Activated T-cell treated with anti-CD3 and anti-CD28 coated beads for 1 hour (primary cell): ENCODE measurements around the gene RBM22.

Experiments
- DNase-seq: peaks from one replicate; pipeline ENCODE4 v3.0.0-alpha.2; 2020; ENCODE audit warnings: low read depth

The RBM22 gene

DNA sequence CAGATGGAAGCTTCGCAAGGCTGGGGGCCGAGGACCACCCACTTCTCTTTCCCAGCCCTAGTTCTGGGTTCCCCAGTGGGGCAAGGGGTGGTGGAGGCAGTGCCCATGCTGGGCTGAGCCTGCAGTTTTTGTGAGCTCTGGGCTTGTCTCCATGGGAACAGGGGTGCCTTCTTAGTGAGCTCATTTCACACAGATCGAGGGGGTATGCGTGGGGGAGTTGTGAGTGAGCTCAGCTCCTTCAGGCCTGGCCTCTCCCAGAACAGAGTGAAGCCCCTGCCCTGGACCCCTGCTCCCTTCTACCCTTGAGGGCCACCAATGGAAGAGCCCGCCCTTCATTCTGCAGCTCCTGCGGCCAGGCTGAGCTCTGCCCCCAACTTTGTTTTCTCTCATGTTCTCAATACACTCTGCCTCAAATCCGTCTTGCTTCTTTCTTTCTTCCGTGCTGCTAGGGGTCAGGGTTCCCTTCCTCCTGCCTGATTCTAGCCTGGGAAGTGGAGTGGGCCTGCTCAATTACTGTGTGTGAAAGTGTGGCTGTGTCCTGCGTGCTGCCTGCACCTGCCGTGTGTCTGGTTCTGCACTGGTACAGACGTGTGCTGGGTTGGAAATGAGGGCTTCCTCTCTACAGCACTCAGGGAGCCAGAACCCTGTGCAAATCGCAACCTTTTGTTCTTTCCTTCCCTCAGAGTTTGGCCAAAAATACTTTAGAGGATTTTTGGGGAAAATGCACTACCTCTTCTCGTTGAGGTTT, 48.8 kb downstream of the RBM22 start:
- no peak for DNase-seq

- no peak for DNase-seq
Measured at GRCh38 chr5:150651382-150651781, 49.5 kb downstream of the RBM22 start.

DNA sequence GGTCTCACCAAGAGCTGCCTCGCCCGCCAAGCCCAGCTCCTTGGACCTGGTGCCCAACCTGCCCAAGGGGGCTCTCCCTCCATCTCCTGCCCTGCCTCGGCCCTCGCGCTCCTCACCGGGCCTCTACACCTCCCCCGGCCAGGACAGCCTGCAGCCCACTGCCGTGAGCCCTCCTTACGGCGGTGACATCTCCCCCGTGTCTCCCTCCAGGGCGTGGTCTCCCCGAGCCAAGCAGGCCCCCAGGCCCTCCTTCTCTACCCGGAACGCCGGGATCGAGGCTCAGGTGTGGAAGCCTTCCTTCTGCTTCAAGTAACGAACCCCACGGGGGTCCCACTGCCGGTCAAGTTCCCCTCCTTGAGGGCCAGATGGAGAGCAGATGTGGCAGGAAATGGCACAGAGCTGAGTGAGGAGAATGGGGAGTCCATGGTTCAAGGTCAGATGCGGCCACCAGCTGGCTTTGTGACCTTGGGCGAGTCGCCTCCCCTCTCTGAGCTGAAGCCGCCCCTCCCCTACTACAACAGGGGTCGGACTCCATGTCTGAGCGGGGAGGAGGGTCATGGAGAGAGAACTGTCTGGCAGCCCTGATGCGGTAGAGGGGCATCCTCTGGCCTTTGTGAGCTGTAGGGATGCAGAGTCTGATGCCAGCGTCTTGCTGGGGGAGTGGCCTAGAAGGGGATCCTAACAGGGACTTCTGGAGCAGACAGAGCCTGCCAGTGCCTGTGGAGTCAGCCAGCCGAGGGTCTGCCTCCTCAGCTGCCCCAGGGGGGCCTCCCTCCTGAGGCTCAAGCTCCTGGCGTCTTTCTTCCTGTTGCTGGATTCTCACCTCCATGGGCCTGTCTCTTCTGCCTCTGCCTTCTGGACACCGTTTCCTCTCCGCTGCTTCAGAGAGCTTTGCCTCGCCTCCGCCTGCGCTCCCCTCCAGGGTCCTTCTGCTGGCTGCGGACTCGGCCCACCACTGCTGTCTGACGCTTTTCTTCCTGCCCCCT, 50.5 kb downstream of the RBM22 start:
- no peak for DNase-seq

DNA sequence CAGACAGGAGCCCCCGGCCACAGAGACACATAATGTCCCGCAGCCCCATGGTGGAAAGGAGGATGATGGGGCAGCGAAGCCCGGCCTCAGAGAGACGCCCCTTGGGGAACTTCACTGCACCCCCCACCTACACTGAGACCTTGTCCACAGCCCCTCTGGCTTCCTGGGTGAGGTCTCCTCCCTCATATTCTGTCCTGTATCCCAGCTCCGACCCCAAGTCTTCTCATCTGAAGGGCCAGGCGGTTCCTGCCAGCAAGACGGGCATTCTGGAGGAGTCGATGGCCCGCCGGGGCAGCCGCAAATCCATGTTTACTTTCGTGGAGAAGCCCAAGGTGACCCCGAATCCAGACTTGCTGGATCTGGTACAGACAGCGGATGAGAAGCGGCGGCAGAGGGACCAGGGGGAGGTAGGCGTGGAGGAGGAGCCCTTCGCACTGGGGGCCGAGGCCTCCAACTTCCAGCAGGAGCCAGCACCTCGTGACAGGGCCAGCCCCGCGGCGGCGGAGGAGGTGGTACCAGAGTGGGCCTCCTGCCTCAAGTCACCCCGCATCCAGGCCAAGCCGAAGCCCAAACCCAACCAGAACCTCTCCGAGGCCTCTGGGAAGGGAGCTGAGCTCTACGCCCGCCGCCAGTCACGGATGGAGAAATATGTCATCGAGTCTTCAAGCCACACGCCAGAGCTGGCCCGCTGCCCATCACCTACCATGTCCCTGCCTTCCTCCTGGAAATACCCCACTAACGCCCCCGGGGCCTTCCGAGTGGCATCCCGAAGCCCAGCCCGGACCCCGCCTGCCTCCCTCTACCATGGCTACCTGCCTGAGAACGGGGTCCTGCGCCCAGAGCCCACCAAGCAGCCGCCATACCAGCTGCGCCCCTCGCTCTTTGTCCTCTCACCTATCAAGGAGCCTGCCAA, 51.5 kb downstream of the RBM22 start:
- no peak for DNase-seq

GRCh38 chr5:150648294-150649107, 52.4 kb downstream of the RBM22 start:
- DNase-seq, result no peak

DNA sequence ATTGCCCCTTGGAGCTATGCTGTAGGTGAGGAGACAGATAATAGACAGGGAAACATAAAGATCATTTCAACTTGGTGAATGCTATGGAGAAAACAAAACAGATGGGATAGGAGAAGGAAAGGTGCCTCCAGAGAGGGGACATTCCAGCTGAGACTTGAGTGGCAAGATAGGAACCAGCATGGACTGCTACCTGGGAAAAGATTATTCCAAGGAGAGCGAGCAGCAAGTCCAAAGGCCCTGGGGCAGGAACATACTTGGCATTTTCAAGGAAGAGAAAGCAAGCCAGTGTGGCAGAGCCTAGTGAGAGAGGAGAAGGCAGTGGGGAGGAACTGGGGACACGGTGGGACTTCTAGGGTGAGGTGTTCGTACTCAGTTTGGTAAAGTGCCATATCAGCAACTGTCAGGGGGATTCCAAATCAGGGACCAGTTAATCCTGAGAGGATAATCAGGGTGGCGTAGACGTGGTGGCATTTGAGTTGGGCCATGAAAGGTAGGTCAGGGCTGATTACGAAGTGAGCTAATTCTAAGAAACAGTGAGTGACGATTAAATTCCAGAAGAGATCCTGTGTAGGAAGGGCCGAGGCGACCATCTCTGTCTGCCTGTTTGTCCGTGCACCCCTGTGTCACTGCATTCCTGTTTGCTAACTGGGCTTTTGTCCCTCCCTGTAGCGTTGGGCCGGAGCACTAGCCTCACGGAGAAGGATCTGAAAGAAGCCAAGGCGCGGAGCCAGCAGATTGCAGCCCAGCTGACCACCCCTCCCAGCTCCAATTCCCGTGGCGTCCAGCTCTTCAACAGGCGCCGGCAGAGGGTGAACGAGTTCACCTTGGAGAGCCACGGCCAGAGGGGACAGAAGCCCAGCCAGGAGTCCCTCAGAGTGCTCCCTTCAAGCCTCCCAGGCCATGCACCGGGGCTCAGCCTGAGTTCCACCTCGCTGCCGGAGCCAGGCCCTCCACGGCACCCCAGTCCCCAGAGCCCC, 53.3 kb downstream of the RBM22 start:
- no peak for DNase-seq

DNA sequence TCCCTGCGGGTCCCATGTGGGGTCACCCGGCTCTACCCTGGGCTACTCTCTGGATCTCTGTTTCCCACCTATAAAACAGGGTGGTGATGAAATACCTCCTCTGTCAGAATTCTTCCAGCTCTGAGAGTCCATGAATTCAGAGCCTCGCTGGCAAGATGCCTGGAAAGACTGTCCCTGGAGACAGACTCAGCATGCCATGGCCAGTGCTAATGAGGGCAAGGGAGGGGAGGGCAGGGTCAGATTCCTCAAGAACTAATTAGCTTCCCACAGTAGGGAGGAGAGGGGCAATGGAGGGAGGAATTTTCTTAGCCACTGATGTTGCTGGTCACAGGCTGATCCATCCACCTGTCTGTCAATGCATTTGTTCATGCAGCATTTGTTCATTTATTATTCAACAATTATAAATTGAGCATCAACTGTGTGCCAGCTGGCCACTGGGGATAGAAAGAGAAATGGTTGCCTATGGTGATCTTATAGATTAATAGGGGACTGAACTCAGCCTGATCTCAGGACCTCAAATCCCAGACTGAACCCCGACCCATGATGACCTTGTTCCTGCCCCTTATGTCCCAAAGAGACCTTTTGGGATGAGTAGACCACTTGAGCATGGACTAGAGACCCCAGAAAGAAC, 55.7 kb downstream of the RBM22 start:
- no peak for DNase-seq

DNA sequence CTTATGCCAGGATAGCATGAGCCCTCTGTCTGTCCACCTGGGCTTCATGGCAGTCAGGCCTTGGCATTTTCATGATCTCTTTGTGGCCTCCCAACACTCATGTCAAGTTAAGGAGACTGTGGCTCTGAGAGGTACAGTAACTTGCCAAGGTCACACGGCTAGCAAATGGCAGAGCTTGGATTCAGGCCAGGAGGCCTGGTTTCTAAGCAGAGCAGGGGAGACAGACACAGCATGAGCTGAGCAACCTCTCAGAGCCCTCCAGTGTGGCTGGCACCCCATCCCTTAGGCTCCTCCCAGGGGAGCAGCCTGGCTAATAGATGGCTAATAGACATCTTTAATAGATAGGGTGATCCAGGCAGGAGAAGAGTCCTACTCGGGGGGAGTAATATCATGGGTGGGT, 56.3 kb downstream of the RBM22 start:
- DNase-seq, result no peak

DNA sequence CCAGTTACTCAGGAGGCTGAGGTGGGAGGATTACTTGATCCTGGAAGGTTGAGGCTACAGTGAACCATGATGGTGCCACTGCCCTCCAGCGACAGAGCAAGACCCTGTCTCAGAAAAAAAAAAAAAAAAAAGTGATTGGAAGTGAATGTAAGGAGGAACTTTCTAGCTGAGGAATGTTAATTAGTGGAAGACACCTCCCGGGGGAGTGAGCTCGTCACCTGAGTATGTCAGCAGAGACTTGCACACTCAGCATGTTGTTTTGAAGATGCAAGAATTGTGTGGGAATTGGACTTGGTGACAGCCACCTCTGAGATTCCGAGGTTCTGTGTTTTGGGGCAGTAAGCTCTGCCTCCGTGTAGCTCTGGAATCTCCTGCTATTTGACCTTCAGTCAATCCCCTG, 56.8 kb downstream of the RBM22 start:
- no peak for DNase-seq

DNA sequence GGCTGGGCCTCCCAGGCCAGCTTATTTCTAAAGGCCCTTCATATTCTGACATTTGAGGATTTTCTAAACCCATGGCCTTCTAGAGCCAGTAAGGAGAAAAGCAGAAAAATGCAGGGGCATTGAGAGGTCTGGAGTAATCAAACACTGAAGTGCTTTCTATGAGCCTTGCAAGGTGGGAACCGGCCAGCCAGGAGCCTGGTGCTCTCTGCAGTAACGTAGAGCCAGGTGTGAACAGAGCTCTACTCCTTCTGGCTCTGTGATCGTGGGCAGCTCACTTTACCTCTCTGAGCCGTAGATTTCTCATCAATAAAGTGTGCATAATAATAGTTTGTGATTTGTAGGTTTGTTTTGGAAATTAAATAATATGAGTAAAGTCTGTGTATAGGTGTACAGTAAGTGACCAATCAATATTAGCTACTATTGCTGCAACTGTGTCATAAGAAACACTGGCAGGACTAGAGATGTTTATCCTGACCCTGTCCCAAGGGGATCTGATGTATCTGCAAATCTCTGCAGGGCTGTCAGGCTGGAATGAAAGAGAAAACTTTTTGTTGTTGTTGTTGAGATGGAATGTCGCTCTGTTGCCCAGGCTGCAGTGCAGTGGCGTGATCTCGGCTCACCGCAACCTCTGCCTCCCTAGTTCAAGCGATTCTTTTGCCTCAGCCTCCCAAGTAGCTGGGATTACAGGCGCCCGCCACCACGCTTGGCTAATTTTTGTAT, 57.7 kb downstream of the RBM22 start:
- DNase-seq, result no peak

DNA sequence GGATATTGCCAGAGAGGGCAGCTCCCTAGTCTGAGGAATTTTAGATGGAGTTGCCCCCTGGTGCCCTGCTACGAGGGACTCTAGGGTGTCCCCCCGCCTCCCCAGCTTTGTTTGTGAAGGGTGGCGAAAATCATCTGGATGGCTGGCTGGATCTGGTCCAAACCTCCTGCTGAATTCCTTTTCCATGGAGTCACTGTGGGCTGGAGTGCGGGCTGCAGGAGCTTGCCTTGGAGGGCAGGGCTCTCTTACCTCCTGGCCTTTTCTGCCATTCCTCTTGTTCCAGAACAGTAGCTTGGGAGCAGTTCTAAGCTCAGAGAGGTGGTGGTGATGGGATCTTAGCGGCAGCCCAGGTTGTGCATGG, 58.3 kb downstream of the RBM22 start:
- DNase-seq, result no peak

GRCh38 chr5:150641824-150642566, 58.9 kb downstream of the RBM22 start:
- no peak for DNase-seq

DNA sequence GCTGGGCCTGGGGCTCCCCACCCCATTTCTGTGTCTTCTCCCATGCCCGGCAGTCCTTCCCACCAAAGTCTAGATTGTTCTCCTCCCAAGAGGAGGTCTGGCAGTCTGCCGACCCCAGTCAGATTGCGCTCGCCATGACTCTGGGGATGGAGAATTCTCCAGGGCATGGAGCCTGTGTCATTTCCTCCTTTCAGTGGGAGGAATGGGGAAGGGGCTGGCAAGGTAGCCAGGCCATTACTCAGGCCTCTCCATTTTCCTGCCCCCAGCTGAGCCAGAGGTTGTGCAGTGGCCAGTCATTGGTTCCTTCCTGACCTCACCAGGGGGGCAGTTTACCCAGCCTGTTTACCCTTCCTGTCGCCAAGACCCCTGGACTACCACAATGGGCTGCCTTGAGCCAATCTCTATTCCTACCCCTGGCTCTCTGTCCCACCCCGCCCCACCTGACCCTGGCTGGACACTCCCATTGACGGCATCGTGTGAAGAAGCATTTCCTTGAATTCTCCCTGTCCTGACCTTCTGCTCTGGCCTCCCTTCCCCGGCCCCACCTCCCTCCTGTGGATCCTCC, 59.8 kb downstream of the RBM22 start:
- DNase-seq, result no peak
